H1 (cell line): ENCODE data around the gene MYO18A. TPM values are rescaled to one million over a fixed set of nuclear protein-coding genes. Genes with fewer than 3 reads are reported as not detected.

Source experiments
- BCL11A ChIP-seq, 2 experiments: IDR thresholded peaks; one replicate each; pipeline ENCODE4 v1.6.1; 2011; ENCODE audit warnings: low read depth in 2 of 2, low read length in 2 of 2, mild to moderate bottlenecking in 2 of 2
- GABPA ChIP-seq: IDR thresholded peaks from 2 replicates; pipeline ENCODE4 v1.6.1; 2011; ENCODE audit warnings: mild to moderate bottlenecking, low read length, moderate library complexity, borderline replicate concordance; ENCODE audit not compliant: insufficient read depth
- MAFK ChIP-seq: IDR thresholded peaks from 2 replicates; pipeline ENCODE4 v1.6.1; 2012; ENCODE audit warnings: low read depth, mild to moderate bottlenecking, improper control_type of control experiment, low read length
- polyA plus RNA-seq, 7 experiments: library from polyadenylated mRNA; depleted of rRNA in 3 of 7; stranded (reverse) in 5 of 7; unstranded in 2 of 7; fragments of >200 nt in 5 of 7; fragments of 200-250 nt in 2 of 7; gene quantifications; 1 replicate in 5 of 7; 2 replicates in 1 of 7; 4 replicates in 1 of 7; pipeline versions ENCODE4 v1.2.1 to v1.2.3, GENCODE V29; 2011 to 2013; ENCODE audit warnings: missing spikeins in 2 of 7, mixed read lengths in 2 of 7
- total RNA-seq: library from RNA; stranded (reverse); fragmentation: NEBNext Ultra II Directional; extraction: Animal tissue kit (Norgen Biotek cat#: 25700); gene quantifications from 2 replicates; pipeline ENCODE4 v1.2.1, GENCODE V29; 2021

Gene MYO18A
- total and polyA plus RNA-seq, 2 of the 8 experiments (the other 6 are each of a cell fraction or from before 2014, with no cell fraction given), result 7.6 to 43.8 TPM

DNA sequence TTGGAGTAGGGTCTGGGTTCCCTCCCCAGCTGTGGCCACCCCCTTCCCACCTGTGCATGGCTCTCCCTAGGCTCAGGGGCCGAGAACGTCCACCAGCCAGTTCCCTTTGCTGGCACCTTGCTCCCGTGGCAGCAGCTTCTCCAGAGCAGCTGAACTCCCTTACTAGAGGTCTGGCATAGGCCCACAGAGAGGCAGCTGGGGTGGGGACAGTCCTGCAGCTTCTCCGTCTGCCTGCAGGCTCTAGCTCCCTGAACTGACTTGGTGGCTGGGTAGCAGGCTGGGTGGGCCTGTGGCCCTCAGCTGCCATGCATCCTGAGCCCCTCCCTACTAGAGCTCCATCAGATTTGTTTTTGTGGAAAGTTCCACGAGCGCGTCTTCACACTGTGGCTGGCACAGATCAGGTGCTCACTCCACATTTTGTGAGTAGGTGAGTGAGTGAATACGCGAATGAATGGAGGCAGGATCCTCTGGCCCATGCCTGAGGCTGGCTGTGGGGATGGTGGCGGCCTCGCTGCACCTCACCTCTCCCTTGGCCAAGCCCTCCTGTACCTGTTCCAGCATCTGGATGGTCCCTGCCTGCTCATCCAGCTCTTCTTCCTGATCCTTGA lies 86.0 kb downstream of the MYO18A start (continued):
- TF ChIP-seq MAFK (no peak), BCL11A (IDR thresholded peaks at IDR 0.05; ENCODE audit: low read depth in 2 of 2, low read length in 2 of 2) (no peak), GABPA (no peak)
